ENCODE measurements around the gene PECR. TPM values are rescaled to one million over a fixed set of nuclear protein-coding genes. Genes with fewer than 3 reads are reported as not detected.

The PECR gene
- total RNA-seq, 1 experiment from 2014 or later: 13.9 TPM

- H3K36me3 Mint-ChIP-seq: peaks cover 12% of the 10 kb centered on the region
- H3K27me3 Mint-ChIP-seq (ENCODE audit: low read depth): no peaks in the 10 kb centered on the region
- CTCF ChIA-PET: interaction anchor here (1.4 kb wide), 1 partner anchor 80 kb away, joined by 3 read pairs; no protein-coding TSS in a partner anchor
- no peak overlapping the region for H3K27ac Mint-ChIP-seq
- H3K4me3 Mint-ChIP-seq: no peak overlapping the region
- DNase-seq (ENCODE audit: low spot score) (no peak), ATAC-seq (no peak)
- TF ChIP-seq PRDM15 (CRISPR knock-in tag; IDR thresholded peaks at IDR 0.05) (no peak), MLX (CRISPR knock-in tag; IDR thresholded peaks at IDR 0.05) (no peak)
- POLR2A ChIA-PET: interaction anchor here (0.7 kb wide), 1 partner anchor 244 kb away, joined by 3 read pairs; no protein-coding TSS in a partner anchor
- H3K4me1 Mint-ChIP-seq: no peaks in the 10 kb centered on the region
- H3K9me3 Mint-ChIP-seq: no peaks in the 10 kb centered on the region
Measured at GRCh38 chr2:216029416-216030129, 52.0 kb downstream of the PECR start.

- TF ChIP-seq STAT6 (CRISPR knock-in tag; conservative IDR thresholded peaks at IDR 0.05; ENCODE audit: low read depth) (no peak), ZSCAN18 (CRISPR knock-in tag; IDR thresholded peaks at IDR 0.05) (no peak), HMGA2 (CRISPR knock-in tag; IDR thresholded peaks at IDR 0.05) (no peak), ZNF138 (CRISPR knock-in tag; conservative IDR thresholded peaks at IDR 0.05) (no peak), ZNF281 (CRISPR knock-in tag; IDR thresholded peaks at IDR 0.05) (no peak), NR3C1 (CRISPR knock-in tag; conservative IDR thresholded peaks at IDR 0.05; ENCODE audit: low read depth) (no peak), ERG (CRISPR knock-in tag; IDR thresholded peaks at IDR 0.05) (no peak), SOX15 (CRISPR knock-in tag; IDR thresholded peaks at IDR 0.05) (no peak), NFYB (CRISPR knock-in tag; conservative IDR thresholded peaks at IDR 0.05; ENCODE audit: low read depth) (no peak), SMAD4 (CRISPR knock-in tag; IDR thresholded peaks at IDR 0.05) (no peak), ZNF232 (CRISPR knock-in tag; IDR thresholded peaks at IDR 0.05) (no peak)
- ChIA-PET POLR2A (no interaction called here), CTCF (interaction anchor here (0.6 to 1.5 kb wide), 4 partner anchors 9 to 658 kb away, joined by 3 to 12 read pairs (median 4); no protein-coding TSS in a partner anchor)
- ATAC-seq: no peak
- H3K4me1 Mint-ChIP-seq: no peaks in the 10 kb centered on the region
- H3K9me3 Mint-ChIP-seq: no peaks in the 10 kb centered on the region
- no peaks in the 10 kb centered on the region for H3K27me3 Mint-ChIP-seq (ENCODE audit: low read depth)
- DNase-seq (ENCODE audit: low spot score): no peak
- H3K4me3 Mint-ChIP-seq: no peak overlapping the region
- H3K27ac Mint-ChIP-seq: no peak overlapping the region
- H3K36me3 Mint-ChIP-seq: peaks cover 10% of the 10 kb centered on the region; the same call in 1 of the 2 replicates
Measured at GRCh38 chr2:216024779-216025336, 56.8 kb downstream of the PECR start.
